SK-N-SH (cell line): Measurements from ENCODE around the gene OSBPL2.

Experiments used
- CTCF ChIP-seq: fragments of 200-600 bp; sonication (generic); IDR thresholded peaks from 2 replicates; pipeline ENCODE4 v1.6.1; 2017; ENCODE audit warnings: antibody characterized with exemption, mild to moderate bottlenecking, moderate library complexity
- EP300 ChIP-seq, 2 experiments: IDR thresholded peaks; 2 replicates each; pipeline versions ENCODE4 v1.4.0 to v1.6.1; 2012; ENCODE audit warnings: borderline replicate concordance in 1 of 2, low read depth in 1 of 2, low read length in 1 of 2
- FOSL2 ChIP-seq: IDR thresholded peaks from 2 replicates; pipeline ENCODE4 v1.4.0; 2012; ENCODE audit warnings: low read depth, mild to moderate bottlenecking, moderate library complexity, borderline replicate concordance
- NFIC ChIP-seq: IDR thresholded peaks from 2 replicates; pipeline ENCODE4 v1.4.0; 2012; ENCODE audit warnings: borderline replicate concordance
- NRF1 ChIP-seq: IDR thresholded peaks from 2 replicates; pipeline ENCODE4 v1.6.1; 2012; ENCODE audit warnings: low read depth, mild to moderate bottlenecking, low read length
- POLR2AphosphoS5 ChIP-seq: IDR thresholded peaks from 2 replicates; pipeline ENCODE4 v1.6.1; 2012; ENCODE audit warnings: low read depth, low read length
- RAD21 ChIP-seq: IDR thresholded peaks from 2 replicates; pipeline ENCODE4 v1.6.1; 2012; ENCODE audit warnings: mild to moderate bottlenecking, low read length
- SIN3A ChIP-seq: IDR thresholded peaks from 2 replicates; pipeline ENCODE4 v1.6.1; 2012; ENCODE audit warnings: low read depth, mild to moderate bottlenecking, low read length, moderate library complexity, borderline replicate concordance
- SMC3 ChIP-seq: IDR thresholded peaks from 2 replicates; pipeline ENCODE4 v1.6.1; 2012; ENCODE audit warnings: low read depth, low read length, improper control_type of control experiment
- TAF1 ChIP-seq: IDR thresholded peaks from 2 replicates; pipeline ENCODE4 v1.6.1; 2012; ENCODE audit warnings: low read depth, mild to moderate bottlenecking, low read length, moderate library complexity, borderline replicate concordance
- TCF12 ChIP-seq: IDR thresholded peaks from 2 replicates; pipeline ENCODE4 v1.4.0; 2012
- YY1 ChIP-seq: IDR thresholded peaks from 2 replicates; pipeline ENCODE4 v1.4.0; 2012; ENCODE audit warnings: low read depth, mild to moderate bottlenecking

- TF ChIP-seq RAD21 (no peak), EP300 (IDR thresholded peaks at IDR 0.05; ENCODE audit: borderline replicate concordance in 1 of 2, low read depth in 1 of 2, low read length in 1 of 2) (no peak), CTCF (no peak), FOSL2 (no peak), NFIC (no peak), SMC3 (no peak), POLR2AphosphoS5 (no peak), TAF1 (no peak), SIN3A (no peak), NRF1 (no peak), YY1 (no peak), TCF12 (no peak)
Measured at GRCh38 chr20:62285151-62285550, 46.8 kb downstream of the OSBPL2 start.
